ENCODE measurements around the gene MYOD1.

The MYOD1 gene

GRCh38 chr11:17734986-17735817 lies 15.8 kb downstream of the MYOD1 start:
- no peak for TF ChIP-seq CTCF (IDR thresholded peaks at IDR 0.05; ENCODE audit: low read depth, low read length)
- DNase-seq (ENCODE audit: extremely low read depth, low read depth) = peak; percentile 12

GRCh38 chr11:17735818-17736578 lies 16.6 kb downstream of the MYOD1 start:
- TF ChIP-seq CTCF (IDR thresholded peaks at IDR 0.05; ENCODE audit: low read depth, low read length) = peak; percentile 5
- DNase-seq (ENCODE audit: extremely low read depth, low read depth) = no peak

GRCh38 chr11:17736579-17736893 lies 17.2 kb downstream of the MYOD1 start:
- no peak for TF ChIP-seq CTCF (IDR thresholded peaks at IDR 0.05; ENCODE audit: low read depth, low read length)

GRCh38 chr11:17736930-17737817 lies 17.8 kb downstream of the MYOD1 start:
- TF ChIP-seq CTCF (IDR thresholded peaks at IDR 0.05; ENCODE audit: low read depth, low read length) = no peak
- DNase-seq (ENCODE audit: extremely low read depth, low read depth) = no peak

More at GRCh38 chr11:17736579-17736893, 17.2 kb downstream of the MYOD1 start:
- no peak for DNase-seq (ENCODE audit: extremely low read depth, low read depth)

- DNase-seq (ENCODE audit: extremely low read depth, low read depth) = no peak
- TF ChIP-seq CTCF (IDR thresholded peaks at IDR 0.05; ENCODE audit: low read depth, low read length) = no peak
Measured at GRCh38 chr11:17738151-17738973, 19.0 kb downstream of the MYOD1 start.

GRCh38 chr11:17739945-17740338 lies 20.6 kb downstream of the MYOD1 start:
- TF ChIP-seq CTCF (IDR thresholded peaks at IDR 0.05; ENCODE audit: low read depth, low read length) = no peak
- no peak for DNase-seq (ENCODE audit: extremely low read depth, low read depth)

All from AG09319 (cell line).